Suppressor macrophage treated with lipopolysaccharide for 1 hour (primary cell): ENCODE results near the gene ZNF337.

Experiments used
- DNase-seq, 3 donors: peaks; one replicate each; pipeline ENCODE4 v3.0.0-alpha.2; 2020 to 2022

ZNF337 gene

DNA sequence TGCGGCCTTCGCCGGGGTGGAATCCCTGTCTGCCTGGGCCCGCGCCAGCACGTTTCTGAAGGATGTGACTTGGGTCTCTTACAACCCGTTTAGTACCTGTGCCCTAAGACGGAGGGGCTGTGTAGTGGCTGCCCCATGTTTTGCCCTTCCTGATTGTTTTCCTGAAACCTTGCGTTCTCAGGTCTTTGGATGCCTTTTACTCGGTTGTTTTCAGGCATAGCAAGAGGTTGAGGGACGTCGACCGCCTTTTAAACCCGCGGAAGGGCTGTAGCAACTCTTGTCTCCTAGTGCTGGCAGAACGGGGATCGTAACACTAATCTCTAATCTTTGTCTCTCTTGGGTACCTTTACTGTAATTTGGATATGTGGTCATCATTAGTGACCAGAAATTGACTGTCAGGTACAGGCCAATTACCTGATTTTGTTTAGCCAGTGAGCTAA lies 72.1 kb downstream of the ZNF337 start:
- no peak for DNase-seq
